ENCODE results near the gene ASPHD2. TPM values are rescaled to one million over a fixed set of nuclear protein-coding genes. Genes with fewer than 3 reads are reported as not detected.

The ASPHD2 gene
- total RNA-seq, 1 donor from 2014 or later: 4.9 TPM

- Mint-ChIP-seq H3K27me3 (ENCODE audit: unreplicated experiment) (no peaks in the 10 kb centered on the region), H3K36me3 (ENCODE audit: unreplicated experiment) (peaks cover 14% of the 10 kb centered on the region), H3K9me3 (ENCODE audit: unreplicated experiment) (no peaks in the 10 kb centered on the region), H3K4me1 (ENCODE audit: unreplicated experiment) (peaks cover 36% of the 10 kb centered on the region), H3K27ac (ENCODE audit: unreplicated experiment) (no peak overlapping the region), H3K4me3 (ENCODE audit: unreplicated experiment) (no peak overlapping the region)
- DNase-seq (ENCODE audit: extremely low spot score, unreplicated experiment): no peak
- TF ChIP-seq, protein P1, sequence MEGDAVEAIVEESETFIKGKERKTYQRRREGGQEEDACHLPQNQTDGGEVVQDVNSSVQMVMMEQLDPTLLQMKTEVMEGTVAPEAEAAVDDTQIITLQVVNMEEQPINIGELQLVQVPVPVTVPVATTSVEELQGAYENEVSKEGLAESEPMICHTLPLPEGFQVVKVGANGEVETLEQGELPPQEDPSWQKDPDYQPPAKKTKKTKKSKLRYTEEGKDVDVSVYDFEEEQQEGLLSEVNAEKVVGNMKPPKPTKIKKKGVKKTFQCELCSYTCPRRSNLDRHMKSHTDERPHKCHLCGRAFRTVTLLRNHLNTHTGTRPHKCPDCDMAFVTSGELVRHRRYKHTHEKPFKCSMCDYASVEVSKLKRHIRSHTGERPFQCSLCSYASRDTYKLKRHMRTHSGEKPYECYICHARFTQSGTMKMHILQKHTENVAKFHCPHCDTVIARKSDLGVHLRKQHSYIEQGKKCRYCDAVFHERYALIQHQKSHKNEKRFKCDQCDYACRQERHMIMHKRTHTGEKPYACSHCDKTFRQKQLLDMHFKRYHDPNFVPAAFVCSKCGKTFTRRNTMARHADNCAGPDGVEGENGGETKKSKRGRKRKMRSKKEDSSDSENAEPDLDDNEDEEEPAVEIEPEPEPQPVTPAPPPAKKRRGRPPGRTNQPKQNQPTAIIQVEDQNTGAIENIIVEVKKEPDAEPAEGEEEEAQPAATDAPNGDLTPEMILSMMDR (IDR thresholded peaks at IDR 0.05): no peak
These were observed 56.8 kb downstream of the ASPHD2 start for GRCh38 chr22:26485806-26486390.

DNA sequence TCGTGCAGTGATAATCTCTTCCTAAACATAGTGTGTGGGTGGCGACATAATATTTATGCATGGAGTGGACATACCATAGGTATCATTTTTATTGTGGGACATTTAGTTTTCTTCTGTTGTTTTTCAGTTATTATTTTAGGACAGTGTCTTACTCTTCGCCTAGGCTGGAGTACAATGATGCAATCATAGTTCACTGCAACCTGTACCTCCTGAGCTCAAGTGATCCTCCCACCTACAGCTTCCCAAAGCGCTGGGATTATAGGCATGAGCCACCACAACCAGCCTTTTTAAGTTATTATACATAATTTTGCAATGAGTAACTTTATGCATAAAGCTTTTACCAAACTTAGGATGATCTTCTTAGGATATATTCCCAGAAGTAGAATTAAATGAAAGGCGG, 57.3 kb downstream of the ASPHD2 start:
- no peak overlapping the region for H3K27ac Mint-ChIP-seq (ENCODE audit: unreplicated experiment)
- no peak for DNase-seq (ENCODE audit: extremely low spot score, unreplicated experiment)
- no peaks in the 10 kb centered on the region for H3K9me3 Mint-ChIP-seq (ENCODE audit: unreplicated experiment)
- H3K4me3 Mint-ChIP-seq (ENCODE audit: unreplicated experiment): no peak overlapping the region
- peaks cover 31% of the 10 kb centered on the region for H3K4me1 Mint-ChIP-seq (ENCODE audit: unreplicated experiment)
- peaks cover 11% of the 10 kb centered on the region for H3K36me3 Mint-ChIP-seq (ENCODE audit: unreplicated experiment)
- TF ChIP-seq, protein P1 (IDR thresholded peaks at IDR 0.05): no peak
- H3K27me3 Mint-ChIP-seq (ENCODE audit: unreplicated experiment): no peaks in the 10 kb centered on the region

- no peak for DNase-seq (ENCODE audit: extremely low spot score, unreplicated experiment)
- H3K4me1 Mint-ChIP-seq (ENCODE audit: unreplicated experiment): peaks cover 16% of the 10 kb centered on the region
- no peak overlapping the region for H3K27ac Mint-ChIP-seq (ENCODE audit: unreplicated experiment)
- TF ChIP-seq, protein P1 (IDR thresholded peaks at IDR 0.05): no peak
- peaks cover 17% of the 10 kb centered on the region for H3K36me3 Mint-ChIP-seq (ENCODE audit: unreplicated experiment)
- H3K4me3 Mint-ChIP-seq (ENCODE audit: unreplicated experiment): no peak overlapping the region
- no peaks in the 10 kb centered on the region for H3K27me3 Mint-ChIP-seq (ENCODE audit: unreplicated experiment)
- H3K9me3 Mint-ChIP-seq (ENCODE audit: unreplicated experiment): no peaks in the 10 kb centered on the region
These were observed 58.9 kb downstream of the ASPHD2 start for GRCh38 chr22:26487996-26488395.

- no peak for DNase-seq (ENCODE audit: extremely low spot score, unreplicated experiment)
- no peaks in the 10 kb centered on the region for H3K9me3 Mint-ChIP-seq (ENCODE audit: unreplicated experiment)
- peaks cover 26% of the 10 kb centered on the region for H3K36me3 Mint-ChIP-seq (ENCODE audit: unreplicated experiment)
- H3K4me3 Mint-ChIP-seq (ENCODE audit: unreplicated experiment): no peak overlapping the region
- H3K27ac Mint-ChIP-seq (ENCODE audit: unreplicated experiment): no peak overlapping the region
- TF ChIP-seq, protein P1 (IDR thresholded peaks at IDR 0.05): no peak
- peaks cover 11% of the 10 kb centered on the region for H3K4me1 Mint-ChIP-seq (ENCODE audit: unreplicated experiment)
- H3K27me3 Mint-ChIP-seq (ENCODE audit: unreplicated experiment): no peaks in the 10 kb centered on the region
These were observed 60.5 kb downstream of the ASPHD2 start for GRCh38 chr22:26489447-26490036.

GRCh38 chr22:26492220-26492619, 63.2 kb downstream of the ASPHD2 start:
- TF ChIP-seq, protein P1 (IDR thresholded peaks at IDR 0.05): no peak
- H3K4me1 Mint-ChIP-seq (ENCODE audit: unreplicated experiment): peaks cover 2% of the 10 kb centered on the region
- H3K27ac Mint-ChIP-seq (ENCODE audit: unreplicated experiment): no peak overlapping the region
- DNase-seq (ENCODE audit: extremely low spot score, unreplicated experiment): no peak
- no peaks in the 10 kb centered on the region for H3K9me3 Mint-ChIP-seq (ENCODE audit: unreplicated experiment)
- no peaks in the 10 kb centered on the region for H3K27me3 Mint-ChIP-seq (ENCODE audit: unreplicated experiment)
- peaks cover 36% of the 10 kb centered on the region for H3K36me3 Mint-ChIP-seq (ENCODE audit: unreplicated experiment)
- H3K4me3 Mint-ChIP-seq (ENCODE audit: unreplicated experiment): no peak overlapping the region
